Tibial artery (tissue), 4 donors: ENCODE measurements around the gene TAS2R16.

Source experiments
- DNase-seq, 2 donors: peaks; one replicate each; pipeline ENCODE4 v3.0.0-alpha.2; 2019
- H3K27ac ChIP-seq, 2 donors: fragments of 200-600 bp; sonication (generic) in 1 of 2; 1 replicate in 1 of 2; 2 replicates in 1 of 2; pipeline ENCODE4 v1.5.1; 2018 to 2019; ENCODE audit warnings: mild to moderate bottlenecking in 1 of 2
- H3K27me3 ChIP-seq, 2 donors: fragments of 200-600 bp; sonication (generic) in 1 of 2; one replicate each; pipeline versions ENCODE4 v1.5.1 to v1.6.0; 2016 to 2019
- H3K36me3 ChIP-seq, 3 donors: fragments of 200-600 bp; sonication (generic) in 2 of 3; one replicate each; pipeline ENCODE4 v1.5.1; 2016 to 2019; ENCODE audit warnings: mild to moderate bottlenecking in 2 of 3
- H3K4me1 ChIP-seq, 4 donors: fragments of 200-600 bp; sonication (generic) in 2 of 4; 1 replicate in 3 of 4; 2 replicates in 1 of 4; pipeline ENCODE4 v1.5.1; 2016 to 2019
- H3K4me3 ChIP-seq, 2 donors: fragments of 200-600 bp; sonication (generic) in 1 of 2; 1 replicate in 1 of 2; 2 replicates in 1 of 2; pipeline ENCODE4 v1.5.1; 2018 to 2019; ENCODE audit warnings: mild to moderate bottlenecking in 2 of 2
- H3K9me3 ChIP-seq, 3 donors: fragments of 200-600 bp; sonication (generic) in 1 of 3; one replicate each; pipeline ENCODE4 v1.5.1; 2016 to 2019
- CTCF ChIP-seq, 2 experiments: fragments of 200-600 bp in 1 of 2; fragments of 450-650 bp in 1 of 2; IDR thresholded peaks; one replicate each; pipeline ENCODE4 v1.5.1; 2017 to 2019; ENCODE audit warnings: antibody characterized with exemption in 2 of 2, mild to moderate bottlenecking in 1 of 2, moderate library complexity in 1 of 2
- intact Hi-C: fragments of 100-400 bp; cut with DNase I; formaldehyde crosslinking; loops from one replicate; pipeline ENCODE4 v1.15.0; 2023; ENCODE audit warnings: low total_unique reads

The TAS2R16 gene

DNA sequence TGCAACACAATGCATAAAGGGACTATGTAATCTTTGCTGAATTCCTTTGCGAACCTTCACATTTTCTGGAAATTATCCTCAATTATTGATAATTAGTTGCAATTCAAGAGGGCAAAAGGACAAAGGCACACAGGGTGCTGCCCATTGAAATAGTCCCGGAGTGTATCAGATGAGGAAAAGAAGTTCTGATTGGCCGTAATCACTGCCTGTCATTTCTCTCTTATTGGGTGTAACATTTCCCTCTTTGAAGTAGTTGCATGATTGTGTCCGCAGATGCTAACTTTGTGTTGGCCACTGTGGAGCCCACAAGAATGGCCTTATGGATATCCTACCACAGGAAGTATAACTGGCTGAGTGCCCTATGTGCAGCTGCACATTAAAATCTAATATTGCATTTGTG is 35.1 kb upstream of the TAS2R16 start:
- H3K27me3 ChIP-seq: no peaks in the 10 kb centered on the region
- intact Hi-C loops: no loop called here
- no peaks in the 10 kb centered on the region for H3K4me1 ChIP-seq
- H3K9me3 ChIP-seq: no peaks in the 10 kb centered on the region
- no peak overlapping the region for H3K4me3 ChIP-seq
- no peaks in the 10 kb centered on the region for H3K36me3 ChIP-seq
- no peak for TF ChIP-seq CTCF (IDR thresholded peaks at IDR 0.05)
- no peak for DNase-seq
- H3K27ac ChIP-seq: no peak overlapping the region

DNA sequence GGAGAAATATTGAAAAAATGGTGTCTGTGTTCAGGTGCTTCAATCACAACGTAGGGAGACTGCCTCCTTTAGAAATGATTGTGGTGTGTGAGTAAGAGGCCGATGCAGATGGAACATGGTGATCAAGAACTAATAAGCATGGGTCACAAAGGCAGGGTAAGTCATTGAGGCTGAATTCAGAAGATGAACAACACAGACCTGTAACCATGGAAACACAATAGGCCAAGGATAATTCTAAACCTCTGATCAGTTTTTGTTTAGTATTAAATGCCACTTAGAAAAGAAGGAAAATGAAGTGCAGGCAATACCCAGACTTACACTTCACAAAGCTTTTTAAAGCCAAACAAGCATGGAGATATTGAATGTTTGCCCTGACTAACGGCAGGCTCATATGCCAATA is 32.8 kb upstream of the TAS2R16 start:
- H3K27me3 ChIP-seq: no peaks in the 10 kb centered on the region
- intact Hi-C loops: no loop called here
- TF ChIP-seq CTCF (IDR thresholded peaks at IDR 0.05): no peak
- DNase-seq: no peak
- no peaks in the 10 kb centered on the region for H3K36me3 ChIP-seq
- H3K4me1 ChIP-seq: no peaks in the 10 kb centered on the region
- no peaks in the 10 kb centered on the region for H3K9me3 ChIP-seq
- H3K27ac ChIP-seq: no peak overlapping the region
- H3K4me3 ChIP-seq: no peak overlapping the region

GRCh38 chr7:123026251-123026650 is 30.8 kb upstream of the TAS2R16 start:
- no peak for TF ChIP-seq CTCF (IDR thresholded peaks at IDR 0.05)
- intact Hi-C loops: no loop called here
- no peak for DNase-seq
- Histone ChIP-seq H3K4me1 (no peaks in the 10 kb centered on the region), H3K4me3 (no peak overlapping the region), H3K9me3 (peaks cover 0 to 7% (median 0%) of the 10 kb centered on the region in 3 donors), H3K27ac (no peak overlapping the region), H3K27me3 (no peaks in the 10 kb centered on the region), H3K36me3 (no peaks in the 10 kb centered on the region)

DNA sequence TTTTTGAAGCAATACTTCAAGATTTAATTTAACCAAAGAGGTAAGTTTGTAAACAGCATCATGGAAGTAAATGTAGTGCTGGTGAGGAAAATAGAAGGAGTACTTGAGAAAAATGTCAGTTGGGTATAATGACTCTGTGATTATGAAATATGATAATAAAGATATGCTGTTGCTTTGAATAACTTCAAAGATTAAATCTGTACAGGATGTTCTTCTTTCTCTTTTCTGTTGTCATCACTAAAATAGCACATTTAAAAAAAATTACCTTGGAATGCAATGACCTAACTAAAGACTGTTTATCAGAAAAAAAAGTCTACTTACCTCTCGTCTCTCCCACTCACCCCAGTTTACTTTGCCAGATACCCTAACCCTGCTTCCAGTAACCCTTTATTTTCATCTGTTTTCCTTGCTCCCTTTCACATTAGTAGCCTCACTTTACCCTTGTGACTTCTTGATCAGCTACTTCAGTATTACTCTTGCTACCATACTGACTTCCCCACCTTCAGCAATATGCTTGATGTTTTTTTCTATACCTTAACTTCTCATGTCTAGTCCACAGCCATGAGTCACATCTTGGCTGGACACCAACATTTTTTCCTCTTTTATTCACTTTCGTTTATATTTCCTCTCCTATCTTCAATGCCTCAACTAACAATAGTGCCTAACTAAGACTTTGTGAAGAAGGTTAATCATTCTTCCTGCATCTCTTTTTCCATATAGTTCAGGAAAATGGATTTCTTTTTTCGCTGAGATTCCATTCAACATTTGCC is 29.7 kb upstream of the TAS2R16 start:
- no peak overlapping the region for H3K4me3 ChIP-seq
- intact Hi-C loops: no loop called here
- H3K27ac ChIP-seq: no peak overlapping the region
- H3K27me3 ChIP-seq: no peaks in the 10 kb centered on the region
- DNase-seq: no peak
- no peaks in the 10 kb centered on the region for H3K36me3 ChIP-seq
- peaks cover 0 to 7% (median 0%) of the 10 kb centered on the region in 3 donors for H3K9me3 ChIP-seq
- TF ChIP-seq CTCF (IDR thresholded peaks at IDR 0.05): no peak
- H3K4me1 ChIP-seq: no peaks in the 10 kb centered on the region

DNA sequence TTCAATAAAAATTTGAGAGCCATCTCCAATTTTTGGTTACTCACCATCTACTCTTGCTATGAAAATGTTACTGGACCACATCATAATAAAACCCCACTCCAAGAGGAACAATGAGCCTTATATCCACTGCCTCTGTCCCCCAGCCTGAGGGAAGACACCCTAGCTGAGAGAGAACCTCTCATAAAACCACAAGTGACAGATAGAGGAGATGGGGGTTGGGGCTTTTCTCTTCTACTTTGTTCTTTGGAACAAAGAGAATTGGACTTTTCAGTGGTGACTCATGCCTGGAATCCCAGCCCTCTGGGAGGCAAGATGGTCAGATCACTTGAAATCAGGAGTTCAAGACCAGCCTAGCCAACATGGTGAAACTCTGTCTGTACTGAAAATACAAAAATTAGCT is 27.6 kb upstream of the TAS2R16 start:
- intact Hi-C loops: no loop called here
- H3K9me3 ChIP-seq: peaks cover 0 to 7% (median 0%) of the 10 kb centered on the region in 3 donors
- DNase-seq: no peak
- H3K36me3 ChIP-seq: no peaks in the 10 kb centered on the region
- H3K4me3 ChIP-seq: no peak overlapping the region
- no peaks in the 10 kb centered on the region for H3K4me1 ChIP-seq
- H3K27me3 ChIP-seq: no peaks in the 10 kb centered on the region
- H3K27ac ChIP-seq: no peak overlapping the region
- no peak for TF ChIP-seq CTCF (IDR thresholded peaks at IDR 0.05)
